Nephron (organoid): Measurements from ENCODE around the gene CELF4.
A peak's percentile ranks its signal among the peaks of the same experiment; 100 is the strongest.

ENCODE experiments used
- H3K27ac Mint-ChIP-seq, 3 experiments: 2 replicates each; pipeline ENCODE4 v1.8.0; 2020; ENCODE audit warnings: mixed read lengths in 3 of 3, mild to moderate bottlenecking in 2 of 3, moderate library complexity in 1 of 3
- H3K27me3 Mint-ChIP-seq: 2 replicates; pipeline ENCODE4 v1.8.0; 2021; ENCODE audit warnings: low read depth, mild to moderate bottlenecking, moderate library complexity, mixed read lengths
- H3K36me3 Mint-ChIP-seq: 2 replicates; pipeline ENCODE4 v1.8.0; 2020; ENCODE audit warnings: low read depth, mixed read lengths
- H3K4me1 Mint-ChIP-seq: 2 replicates; pipeline ENCODE4 v1.8.0; 2020; ENCODE audit warnings: mixed read lengths
- H3K4me3 Mint-ChIP-seq, 3 experiments: 2 replicates each; pipeline ENCODE4 v1.8.0; 2020; ENCODE audit warnings: mild to moderate bottlenecking in 3 of 3, mixed read lengths in 3 of 3, moderate library complexity in 2 of 3
- H3K9me3 Mint-ChIP-seq: 2 replicates; pipeline ENCODE4 v1.8.0; 2020; ENCODE audit warnings: mixed read lengths
- TF ChIP-seq, protein P1 (sequence below), 3 experiments: fragments of 200-600 bp; sonication (generic); IDR thresholded peaks; one replicate each; pipeline ENCODE4 v1.5.0; 2021; ENCODE audit warnings: antibody characterized with exemption in 3 of 3; ENCODE audit not compliant: unreplicated experiment in 3 of 3

CELF4 gene

DNA sequence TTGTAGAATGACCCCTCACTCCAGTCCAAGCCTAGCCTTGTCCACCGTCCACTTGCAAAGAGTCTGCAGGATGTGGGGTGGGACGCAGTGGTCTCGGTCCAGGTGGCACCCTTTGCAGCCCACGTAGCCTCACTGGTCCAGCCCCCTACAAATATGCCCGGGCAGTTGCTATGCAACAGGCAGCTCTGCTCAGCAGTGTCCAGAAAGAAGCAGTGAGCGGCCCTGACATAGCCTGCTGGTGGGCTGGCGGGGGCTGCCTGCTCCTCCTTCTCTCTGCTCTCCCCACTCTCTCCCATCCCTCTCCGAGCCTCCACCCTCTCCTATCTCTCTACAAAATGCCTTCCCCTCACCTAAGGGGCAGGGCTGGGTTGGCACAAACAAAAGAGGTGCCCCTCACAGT is 233.4 kb downstream of the CELF4 start:
- TF ChIP-seq, protein P1, sequence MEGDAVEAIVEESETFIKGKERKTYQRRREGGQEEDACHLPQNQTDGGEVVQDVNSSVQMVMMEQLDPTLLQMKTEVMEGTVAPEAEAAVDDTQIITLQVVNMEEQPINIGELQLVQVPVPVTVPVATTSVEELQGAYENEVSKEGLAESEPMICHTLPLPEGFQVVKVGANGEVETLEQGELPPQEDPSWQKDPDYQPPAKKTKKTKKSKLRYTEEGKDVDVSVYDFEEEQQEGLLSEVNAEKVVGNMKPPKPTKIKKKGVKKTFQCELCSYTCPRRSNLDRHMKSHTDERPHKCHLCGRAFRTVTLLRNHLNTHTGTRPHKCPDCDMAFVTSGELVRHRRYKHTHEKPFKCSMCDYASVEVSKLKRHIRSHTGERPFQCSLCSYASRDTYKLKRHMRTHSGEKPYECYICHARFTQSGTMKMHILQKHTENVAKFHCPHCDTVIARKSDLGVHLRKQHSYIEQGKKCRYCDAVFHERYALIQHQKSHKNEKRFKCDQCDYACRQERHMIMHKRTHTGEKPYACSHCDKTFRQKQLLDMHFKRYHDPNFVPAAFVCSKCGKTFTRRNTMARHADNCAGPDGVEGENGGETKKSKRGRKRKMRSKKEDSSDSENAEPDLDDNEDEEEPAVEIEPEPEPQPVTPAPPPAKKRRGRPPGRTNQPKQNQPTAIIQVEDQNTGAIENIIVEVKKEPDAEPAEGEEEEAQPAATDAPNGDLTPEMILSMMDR (IDR thresholded peaks at IDR 0.05; ENCODE audit: unreplicated experiment in 3 of 3) = no peak
- Mint-ChIP-seq H3K27ac (peak overlapping the region in 2 of 3 experiments; percentile 47 to 86), H3K4me1 (peaks cover 12% of the 10 kb centered on the region), H3K27me3 (peaks cover 15% of the 10 kb centered on the region), H3K36me3 (no peaks in the 10 kb centered on the region), H3K9me3 (no peaks in the 10 kb centered on the region), H3K4me3 (no peak overlapping the region)

DNA sequence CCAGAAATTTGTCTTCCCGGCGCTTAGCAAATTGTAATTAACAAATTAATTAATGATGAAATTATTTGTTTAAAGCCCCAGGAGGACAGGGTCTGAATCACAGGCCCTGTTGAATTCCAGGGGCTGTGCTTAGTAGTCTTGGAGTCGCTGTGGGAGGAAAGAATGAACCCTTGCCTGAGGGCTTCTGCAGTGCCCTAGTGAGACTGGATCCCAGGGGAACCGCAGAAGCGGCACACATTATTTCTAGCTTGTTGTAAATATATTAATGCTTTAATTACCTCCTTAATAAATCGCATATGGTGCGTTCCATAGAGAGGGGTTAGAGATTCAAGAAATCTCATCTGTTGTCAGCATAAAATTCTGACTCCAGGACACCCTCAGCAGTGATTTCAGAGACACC is 235.4 kb downstream of the CELF4 start:
- no peak overlapping the region for H3K4me3 Mint-ChIP-seq
- H3K4me1 Mint-ChIP-seq = peaks cover 5% of the 10 kb centered on the region
- no peaks in the 10 kb centered on the region for H3K9me3 Mint-ChIP-seq
- TF ChIP-seq, protein P1 (IDR thresholded peaks at IDR 0.05; ENCODE audit: unreplicated experiment in 3 of 3) = no peak
- H3K27ac Mint-ChIP-seq = no peak overlapping the region
- no peaks in the 10 kb centered on the region for H3K36me3 Mint-ChIP-seq
- H3K27me3 Mint-ChIP-seq = peaks cover 22% of the 10 kb centered on the region

DNA sequence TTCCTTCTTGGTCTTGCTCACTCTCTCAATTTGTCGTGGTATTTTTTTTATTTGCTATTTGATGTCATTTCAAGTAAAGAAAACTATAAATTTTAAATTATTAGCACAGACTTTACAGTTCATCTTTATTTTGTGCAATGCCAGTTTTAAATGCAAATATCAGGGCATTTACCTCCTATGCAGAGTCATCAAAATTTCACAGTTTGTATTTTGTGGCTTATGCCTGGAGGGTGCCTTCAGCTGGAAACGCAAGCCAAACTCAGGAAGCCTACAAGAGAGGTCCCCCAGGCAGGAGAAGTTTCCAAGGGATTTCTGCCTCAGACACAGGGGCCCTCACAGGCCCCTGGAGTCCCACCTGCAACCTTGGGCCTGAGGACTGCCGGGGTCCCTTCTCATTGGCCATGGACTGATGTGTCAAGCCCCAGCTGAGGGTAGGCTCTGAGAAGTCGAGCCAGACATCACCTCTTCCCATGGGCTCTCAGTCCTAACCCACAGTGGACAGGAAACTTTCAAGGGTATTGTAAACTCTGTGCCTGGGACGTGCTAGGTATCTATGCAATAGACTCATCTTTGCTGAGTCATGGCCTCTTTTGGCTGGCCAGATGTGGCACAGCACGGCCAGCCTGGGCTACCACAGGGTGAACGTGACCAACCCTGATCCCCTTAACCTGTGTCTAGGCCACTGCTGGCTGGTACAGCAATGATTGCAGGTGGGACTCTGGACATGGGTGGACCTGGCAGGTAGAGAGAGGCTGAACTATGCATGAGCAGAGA is 236.5 kb downstream of the CELF4 start:
- H3K9me3 Mint-ChIP-seq = no peaks in the 10 kb centered on the region
- H3K4me3 Mint-ChIP-seq = no peak overlapping the region
- no peaks in the 10 kb centered on the region for H3K36me3 Mint-ChIP-seq
- H3K4me1 Mint-ChIP-seq = no peaks in the 10 kb centered on the region
- no peak overlapping the region for H3K27ac Mint-ChIP-seq
- TF ChIP-seq, protein P1 (IDR thresholded peaks at IDR 0.05; ENCODE audit: unreplicated experiment in 3 of 3) = no peak
- peaks cover 26% of the 10 kb centered on the region for H3K27me3 Mint-ChIP-seq

DNA sequence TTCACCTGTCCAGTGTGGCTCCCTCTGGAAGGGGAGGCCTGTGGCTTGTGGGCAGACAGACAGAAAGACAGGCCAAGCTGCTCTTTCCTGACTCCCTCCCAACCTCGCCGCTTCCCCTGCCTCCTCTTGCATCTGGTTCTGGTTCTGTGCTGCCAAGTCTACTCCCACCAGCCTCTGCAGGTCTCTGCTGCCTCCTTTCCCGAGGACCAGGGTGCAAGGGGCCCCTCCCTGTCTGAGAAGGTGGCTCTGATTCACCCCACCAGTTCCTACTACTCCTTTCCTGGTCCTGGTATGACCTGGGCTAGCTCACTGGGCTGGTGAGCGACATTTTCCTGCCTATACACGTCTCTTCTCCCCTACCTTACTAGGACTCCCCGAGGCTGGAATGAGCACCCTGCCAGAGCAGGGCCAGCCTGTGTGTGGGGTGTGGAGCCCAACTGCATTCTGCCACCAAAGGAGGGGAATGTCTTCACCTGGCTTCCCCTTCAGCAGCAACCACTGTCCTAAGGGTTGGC is 238.5 kb downstream of the CELF4 start:
- Mint-ChIP-seq H3K9me3 (no peaks in the 10 kb centered on the region), H3K27ac (peak overlapping the region in 1 of 3 experiments; percentile 32)

DNA sequence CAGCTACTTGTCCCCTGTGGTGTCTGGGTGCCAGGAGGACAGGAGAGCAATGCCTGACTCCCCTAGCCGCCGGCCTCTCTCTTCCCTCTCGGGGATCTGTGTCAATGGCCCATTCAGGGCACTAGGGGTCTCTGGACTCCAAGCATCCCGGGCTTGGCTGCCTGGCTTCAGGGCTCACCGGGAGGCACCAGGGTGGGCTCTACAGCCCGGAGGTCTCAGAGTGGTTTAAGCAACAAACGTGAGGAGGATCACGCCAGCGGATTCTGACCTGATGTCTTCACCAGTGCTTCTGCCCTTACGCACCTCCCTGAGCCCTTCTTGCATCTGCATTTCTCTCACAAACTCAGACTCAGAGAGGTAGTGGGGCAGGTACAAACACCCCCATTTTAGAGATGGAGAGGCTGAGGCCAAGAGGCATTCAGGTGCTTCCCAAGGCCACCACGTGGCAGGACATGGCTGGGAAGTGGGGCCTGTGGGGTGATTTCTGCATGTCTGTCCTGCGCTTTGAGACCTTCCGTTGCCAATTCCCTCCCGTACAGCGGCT is 243.0 kb downstream of the CELF4 start:
- H3K9me3 Mint-ChIP-seq = no peaks in the 10 kb centered on the region
- no peaks in the 10 kb centered on the region for H3K36me3 Mint-ChIP-seq
- peaks cover 53% of the 10 kb centered on the region for H3K27me3 Mint-ChIP-seq
- TF ChIP-seq, protein P1 (IDR thresholded peaks at IDR 0.05; ENCODE audit: unreplicated experiment in 3 of 3) = peak; percentile 55 to 65 (median 58)
- H3K27ac Mint-ChIP-seq = no peak overlapping the region
- no peaks in the 10 kb centered on the region for H3K4me1 Mint-ChIP-seq
- no peak overlapping the region for H3K4me3 Mint-ChIP-seq

More for the DNA sequence above, 238.5 kb downstream of the CELF4 start:
- no peak overlapping the region for H3K4me3 Mint-ChIP-seq
- TF ChIP-seq, protein P1 (IDR thresholded peaks at IDR 0.05; ENCODE audit: unreplicated experiment in 3 of 3) = no peak
- H3K27me3 Mint-ChIP-seq = peaks cover 43% of the 10 kb centered on the region
- no peaks in the 10 kb centered on the region for H3K36me3 Mint-ChIP-seq
- no peaks in the 10 kb centered on the region for H3K4me1 Mint-ChIP-seq
